Measurements from ENCODE around the gene ZNF717.
A peak's percentile ranks its signal among the peaks of the same experiment; 100 is the strongest.
"Not testable (repeated sequence)": the region's sequence is repeated elsewhere in the genome, so short reads cannot be mapped to it uniquely, and the experiment has no call there.

The ZNF717 gene

GRCh38 chr3:75785081-75785755 is at the start of gene ZNF717:
ZNF717 (minus strand) TSS chr3:75785549; CDS start chr3:75783362, 2,187 bp downstream.
- peak in 1 of 2 experiments; percentile 21 for DNase-seq

GRCh38 chr3:75831076-75831475 is 45.7 kb upstream of the ZNF717 start:
- DNase-seq = not testable (repeated sequence)

DNA sequence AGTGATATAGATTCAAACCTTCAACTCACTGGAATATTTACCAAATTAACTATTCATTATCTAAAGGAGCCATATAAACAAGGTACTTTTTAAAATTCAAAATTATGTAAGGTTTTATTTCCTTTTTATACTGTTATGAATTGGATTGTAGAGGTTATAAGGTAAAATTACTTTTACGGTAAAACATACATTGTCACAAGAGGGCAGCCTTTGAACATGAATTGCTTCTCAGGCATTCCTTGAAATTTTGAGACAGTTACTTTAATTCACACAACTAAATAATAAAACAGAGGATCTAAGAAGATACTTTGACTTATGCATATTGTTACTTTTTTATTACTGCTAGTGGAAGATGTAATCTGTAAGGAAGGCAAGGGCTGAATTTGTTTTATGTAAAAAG is 32.7 kb upstream of the ZNF717 start:
- peak in 1 of 2 experiments; percentile 22 for DNase-seq

DNA sequence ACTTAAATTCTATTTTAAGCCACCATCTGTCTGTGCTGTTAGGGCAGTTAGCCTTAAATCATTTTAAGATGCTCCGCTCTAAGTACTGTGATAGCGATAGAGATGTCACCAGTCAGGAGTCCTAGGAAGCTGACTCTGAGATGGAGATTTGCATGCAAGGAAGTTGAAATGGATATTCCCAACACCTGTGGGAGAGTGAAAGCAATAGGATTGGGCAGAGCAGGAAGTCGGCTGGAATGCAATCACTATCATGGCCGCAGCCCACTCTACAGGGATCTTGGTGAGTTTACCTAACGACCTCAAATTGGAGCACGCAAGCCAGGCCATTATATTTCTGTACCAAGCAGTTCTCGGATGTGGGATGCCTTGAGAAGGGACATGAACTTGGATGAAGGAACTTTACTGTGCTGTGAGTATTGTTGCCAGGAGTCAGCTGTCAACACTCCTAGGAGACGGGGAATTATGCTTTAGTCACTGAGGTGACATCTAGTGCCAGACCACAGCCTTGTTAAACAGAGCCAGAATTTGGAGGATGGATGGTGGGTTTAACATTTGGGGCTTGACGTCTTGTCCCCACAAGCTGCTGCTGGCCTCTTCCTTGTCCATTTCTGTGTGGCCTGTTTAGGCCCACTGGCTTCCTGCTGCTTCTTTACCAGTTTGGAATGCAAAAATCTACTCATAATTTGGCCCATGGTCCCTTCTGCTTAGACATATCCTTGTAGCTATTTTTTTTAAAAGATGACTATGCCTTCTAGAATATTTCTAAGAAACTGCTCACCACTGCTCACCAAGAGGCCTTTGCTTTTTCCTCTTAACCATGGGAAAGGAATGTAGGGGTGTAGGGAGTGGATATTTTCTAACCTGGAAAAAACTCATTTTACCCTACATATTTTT is 31.2 kb upstream of the ZNF717 start:
- not testable (repeated sequence) for DNase-seq

- no peak for DNase-seq
Measured at GRCh38 chr3:75814797-75815196, 29.4 kb upstream of the ZNF717 start.

- DNase-seq = no peak
Measured at GRCh38 chr3:75782506-75782905, 2.8 kb downstream of the ZNF717 start.

DNA sequence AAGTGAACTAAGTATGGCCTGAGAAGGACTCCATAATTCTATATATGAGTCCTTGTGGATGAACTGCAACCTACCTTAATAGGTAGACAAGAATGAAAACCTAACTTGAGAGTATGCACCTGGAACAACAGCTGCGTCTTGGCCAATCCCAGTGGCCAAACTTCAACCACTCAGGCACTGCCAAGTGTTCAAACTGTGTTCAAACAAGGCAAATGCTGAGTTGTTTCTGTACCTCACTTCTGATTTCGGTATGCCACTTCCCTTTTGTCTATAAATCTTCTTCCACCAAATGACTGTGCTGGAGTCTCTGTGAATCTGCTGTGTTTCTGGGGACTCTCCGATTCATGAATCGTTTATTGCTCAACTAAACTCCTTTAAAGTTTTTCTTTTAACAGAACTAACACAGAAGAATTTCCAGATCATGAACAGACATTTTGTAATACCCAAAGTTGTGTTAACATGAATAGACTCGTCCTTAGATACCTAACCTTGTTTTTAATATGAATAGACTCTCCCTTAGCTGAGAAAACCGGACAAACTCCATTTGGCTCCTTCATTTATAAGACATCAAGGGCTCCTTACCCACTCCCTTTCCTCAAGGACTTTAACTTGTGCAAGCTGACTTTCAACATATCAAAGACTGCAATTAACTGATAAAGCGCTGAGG is 4.1 kb downstream of the ZNF717 start:
- DNase-seq = no peak

DNA sequence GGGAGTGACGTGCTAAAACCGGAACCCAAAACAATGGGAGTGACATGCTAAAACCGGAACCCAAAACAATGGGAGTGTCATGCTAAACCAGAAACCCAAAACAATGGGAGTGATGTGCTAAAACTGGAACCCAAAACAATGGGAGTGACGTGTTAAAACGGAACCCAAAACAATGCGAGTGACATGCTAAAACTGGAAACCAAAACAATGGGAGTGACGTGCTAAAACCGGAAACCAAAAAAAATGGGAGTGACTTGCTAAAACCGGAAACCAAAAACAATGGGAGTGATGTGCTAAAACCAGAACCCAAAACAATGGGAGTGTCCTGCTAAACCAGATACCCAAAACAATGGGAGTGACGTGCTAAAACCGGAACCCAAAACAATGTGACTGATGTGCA is 7.6 kb downstream of the ZNF717 start:
- not testable (repeated sequence) for DNase-seq

GRCh38 chr3:75771631-75772030 is 13.7 kb downstream of the ZNF717 start:
- not testable (repeated sequence) for DNase-seq

- no peak for DNase-seq
Measured at GRCh38 chr3:75768303-75769017, 16.9 kb downstream of the ZNF717 start.

GRCh38 chr3:75737831-75738493 is 47.4 kb downstream of the ZNF717 start:
- DNase-seq = no peak

DNA sequence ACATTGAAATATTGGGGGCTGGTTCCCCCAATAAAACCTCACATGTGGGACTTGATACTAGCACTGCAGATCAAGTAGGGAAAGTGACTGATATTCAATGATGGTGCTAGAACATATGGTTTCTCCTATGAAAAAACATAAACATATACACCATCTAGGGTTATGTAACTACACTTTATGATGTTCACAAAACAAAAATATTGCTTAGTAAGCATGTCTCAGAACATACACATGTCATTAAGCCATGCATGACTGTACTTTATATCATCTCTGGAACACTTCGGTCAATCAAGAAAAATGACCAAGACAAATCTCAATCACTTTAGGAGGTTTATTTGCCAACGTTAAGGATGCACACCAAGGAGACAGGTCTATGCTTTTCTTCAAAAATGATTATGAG is 57.4 kb downstream of the ZNF717 start:
- no peak for DNase-seq

GRCh38 chr3:75692061-75692460 is 93.3 kb downstream of the ZNF717 start:
- no peak for DNase-seq

- no peak for DNase-seq
Measured at GRCh38 chr3:75687323-75687722, 98.0 kb downstream of the ZNF717 start.

All from Kasumi-1 (cell line).